NCI-H748 treated with DMSO at 0.1 percent for 48 hours (cell line): ENCODE data around the gene TM9SF1.

Source experiments
- DNase-seq: peaks from one replicate; lab custom pipeline; 2025; lab: John Stamatoyannopoulos, UW

TM9SF1 gene, protein sequence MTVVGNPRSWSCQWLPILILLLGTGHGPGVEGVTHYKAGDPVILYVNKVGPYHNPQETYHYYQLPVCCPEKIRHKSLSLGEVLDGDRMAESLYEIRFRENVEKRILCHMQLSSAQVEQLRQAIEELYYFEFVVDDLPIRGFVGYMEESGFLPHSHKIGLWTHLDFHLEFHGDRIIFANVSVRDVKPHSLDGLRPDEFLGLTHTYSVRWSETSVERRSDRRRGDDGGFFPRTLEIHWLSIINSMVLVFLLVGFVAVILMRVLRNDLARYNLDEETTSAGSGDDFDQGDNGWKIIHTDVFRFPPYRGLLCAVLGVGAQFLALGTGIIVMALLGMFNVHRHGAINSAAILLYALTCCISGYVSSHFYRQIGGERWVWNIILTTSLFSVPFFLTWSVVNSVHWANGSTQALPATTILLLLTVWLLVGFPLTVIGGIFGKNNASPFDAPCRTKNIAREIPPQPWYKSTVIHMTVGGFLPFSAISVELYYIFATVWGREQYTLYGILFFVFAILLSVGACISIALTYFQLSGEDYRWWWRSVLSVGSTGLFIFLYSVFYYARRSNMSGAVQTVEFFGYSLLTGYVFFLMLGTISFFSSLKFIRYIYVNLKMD

DNA sequence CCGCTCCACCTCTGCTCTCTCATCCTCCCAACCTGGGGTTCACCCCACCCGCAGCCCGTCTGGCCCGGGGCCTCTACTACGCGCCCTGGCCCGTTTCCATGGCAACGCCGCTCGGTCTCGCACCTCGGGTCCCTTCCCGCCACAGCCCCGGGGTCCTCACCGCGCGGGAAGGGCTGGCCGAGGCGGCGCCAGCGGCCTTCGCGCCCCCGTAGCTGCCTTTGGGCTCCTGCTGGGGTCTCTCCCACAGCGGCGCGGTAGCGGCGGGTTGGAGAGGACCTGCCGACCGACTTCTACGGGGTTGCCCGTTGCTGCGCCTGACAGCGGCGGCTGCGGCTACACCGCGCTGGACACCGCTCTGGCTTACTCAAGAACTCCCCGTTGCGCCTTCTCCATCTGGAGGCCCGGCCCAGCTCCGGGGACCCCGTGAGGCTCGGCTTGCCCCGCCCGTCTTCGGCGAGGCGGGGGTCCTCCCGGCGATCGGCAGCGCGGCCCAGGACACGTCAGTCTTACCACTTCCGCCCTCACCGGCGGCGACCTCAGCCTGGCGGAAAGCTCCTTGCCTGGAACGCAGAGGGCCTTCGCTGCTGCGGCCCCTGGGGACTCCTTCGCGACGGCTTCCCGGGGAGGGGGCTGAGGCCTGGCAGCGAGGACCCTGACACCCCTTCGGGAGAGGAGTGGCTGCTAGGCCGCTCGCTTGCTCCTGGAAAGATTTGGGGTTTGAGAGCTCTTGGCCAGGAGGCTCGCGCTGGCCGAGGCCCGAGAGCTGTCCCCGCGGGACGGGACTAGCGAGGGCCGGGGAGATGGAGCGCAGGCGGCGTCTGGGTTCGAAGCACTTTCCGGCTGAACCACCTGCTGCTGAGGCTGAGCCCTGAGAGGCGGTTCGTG is at the start of gene TM9SF1:
Gene TM9SF1 (minus strand): TSS at position 256 of the 885 bp plus-strand sequence. CDS start 422 bp downstream, outside the sequence.
- DNase-seq = peak; percentile 25

DNA sequence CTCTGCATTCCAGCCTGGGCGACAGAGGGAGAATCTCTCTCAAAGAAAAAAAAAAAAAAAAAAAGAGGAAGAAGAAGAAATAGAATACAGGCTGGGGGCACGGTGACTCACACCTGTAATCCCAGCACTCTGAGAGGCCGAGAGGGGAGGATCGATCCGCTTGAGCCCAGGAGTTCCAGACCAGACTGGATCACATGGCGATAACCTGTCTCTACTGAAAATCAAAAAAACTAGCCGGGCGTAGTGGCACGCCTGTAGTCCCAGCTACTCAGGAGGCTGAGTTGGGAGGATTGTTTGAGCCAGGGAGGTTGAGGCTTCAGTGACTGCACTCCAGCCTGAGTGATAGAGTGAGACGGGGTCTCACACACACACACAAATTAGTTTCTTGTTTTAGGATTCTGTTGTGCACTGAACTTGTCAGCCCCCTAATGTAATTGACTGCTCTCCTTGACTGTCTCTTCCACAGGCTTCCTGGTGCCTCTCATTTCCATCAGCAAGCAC is 48.1 kb upstream of the TM9SF1 start:
- DNase-seq = no peak

DNA sequence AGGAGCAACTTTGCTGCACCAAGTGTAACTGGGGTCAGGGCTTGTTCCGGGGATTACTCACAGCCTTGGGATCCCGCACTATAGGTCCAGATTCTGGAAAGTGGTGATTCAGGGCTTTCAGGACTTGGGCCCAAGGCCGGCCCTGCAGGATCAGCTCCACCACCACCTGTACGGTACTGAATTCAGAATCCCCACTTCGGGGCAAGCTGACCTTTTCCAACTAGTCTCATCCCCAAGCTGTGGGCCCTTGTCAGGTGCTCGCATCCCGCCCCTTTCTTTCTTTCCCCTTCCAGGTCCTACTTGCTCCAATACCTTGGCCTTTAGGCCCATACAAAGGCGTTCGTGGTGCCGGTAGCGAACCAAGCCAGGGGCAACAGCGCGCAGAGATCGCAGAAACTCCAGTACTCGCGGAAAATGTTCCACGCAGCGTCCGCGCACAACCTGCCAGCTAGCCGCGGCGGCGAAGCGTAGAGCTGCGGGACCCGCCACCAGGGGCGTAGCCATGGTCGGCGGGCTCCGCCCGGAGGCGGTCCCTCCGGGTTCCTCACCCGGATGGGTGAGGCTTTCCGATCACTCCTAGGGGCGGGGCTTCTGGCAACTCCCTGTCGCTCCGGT is 46.7 kb upstream of the TM9SF1 start:
- DNase-seq = peak; percentile 97

DNA sequence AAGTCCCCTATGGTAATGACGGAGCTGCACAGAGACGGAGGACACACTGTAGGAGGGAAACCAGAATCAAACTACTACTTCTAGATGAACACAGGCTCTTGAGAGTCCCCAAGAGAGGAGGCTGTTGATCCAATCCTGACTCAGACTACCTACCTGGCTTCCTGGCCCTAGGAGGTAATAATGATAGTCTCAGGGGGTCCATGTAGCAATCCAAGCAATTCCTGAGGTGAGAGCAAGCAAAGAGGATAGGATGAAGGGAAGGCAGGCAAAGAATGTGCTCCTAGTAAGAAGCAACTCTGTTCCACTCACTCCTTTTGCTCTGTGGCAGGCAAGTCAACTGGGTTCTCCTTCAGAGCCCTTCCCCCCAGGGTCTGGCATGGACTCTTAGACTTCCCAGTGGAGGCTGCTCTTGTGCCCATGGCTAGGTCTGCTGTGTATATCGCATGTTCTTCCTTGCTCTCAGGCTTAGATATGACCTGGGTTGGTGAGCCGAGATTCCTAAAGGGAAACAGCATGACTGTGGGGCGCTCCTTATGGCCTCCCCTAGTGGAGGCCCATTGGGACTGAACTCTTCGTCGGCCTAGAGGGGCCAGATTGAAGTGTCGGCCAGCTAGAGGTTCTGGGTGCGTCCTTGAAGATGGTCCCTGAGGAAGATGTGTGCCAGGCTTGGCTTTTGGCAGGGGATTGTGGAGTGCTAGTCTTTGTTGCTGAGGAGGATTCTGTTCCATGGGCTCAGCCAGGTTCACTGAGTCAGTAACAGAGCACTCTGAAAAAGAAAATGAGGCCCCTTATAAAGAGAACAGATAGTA is 45.1 kb upstream of the TM9SF1 start:
- no peak for DNase-seq

DNA sequence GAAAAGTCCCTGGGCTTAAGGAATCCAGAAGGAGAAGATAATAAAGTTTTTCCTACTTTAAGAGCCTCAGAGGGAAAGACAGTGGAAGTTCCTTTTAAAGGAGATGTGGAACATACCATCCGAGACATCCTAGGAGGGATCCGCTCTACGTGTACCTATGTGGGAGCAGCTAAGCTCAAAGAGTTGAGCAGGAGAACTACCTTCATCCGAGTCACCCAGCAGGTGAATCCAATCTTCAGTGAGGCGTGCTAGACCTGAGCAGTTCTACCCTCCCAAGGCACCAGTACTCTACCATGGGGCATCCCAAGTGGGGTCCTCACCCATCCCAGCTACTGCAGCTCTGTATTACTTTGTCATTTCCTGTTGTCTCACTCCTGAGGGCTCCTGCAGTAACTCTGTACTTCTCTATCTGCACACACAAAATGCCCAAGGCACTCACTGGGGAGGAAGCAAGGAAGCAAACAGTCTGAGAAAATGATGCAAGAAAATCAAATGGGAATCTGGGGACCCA is 43.3 kb upstream of the TM9SF1 start:
- no peak for DNase-seq

DNA sequence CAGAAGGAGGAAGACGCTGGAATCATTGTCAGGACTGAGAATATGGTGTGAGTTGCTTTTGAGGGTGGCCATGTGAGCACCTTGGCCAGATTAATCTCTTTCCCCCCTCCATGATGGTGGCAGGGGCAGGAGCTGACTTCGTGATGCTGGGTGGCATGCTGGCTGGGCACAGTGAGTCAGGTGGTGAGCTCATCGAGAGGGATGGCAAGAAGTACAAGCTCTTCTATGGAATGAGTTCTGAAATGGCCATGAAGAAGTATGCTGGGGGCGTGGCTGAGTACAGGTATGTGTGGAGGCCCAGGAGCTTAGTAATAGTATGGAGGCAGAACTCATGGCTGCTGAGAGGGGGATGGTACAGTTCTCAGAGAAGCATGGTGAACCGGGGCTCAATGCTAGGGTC is 42.9 kb upstream of the TM9SF1 start:
- no peak for DNase-seq

DNA sequence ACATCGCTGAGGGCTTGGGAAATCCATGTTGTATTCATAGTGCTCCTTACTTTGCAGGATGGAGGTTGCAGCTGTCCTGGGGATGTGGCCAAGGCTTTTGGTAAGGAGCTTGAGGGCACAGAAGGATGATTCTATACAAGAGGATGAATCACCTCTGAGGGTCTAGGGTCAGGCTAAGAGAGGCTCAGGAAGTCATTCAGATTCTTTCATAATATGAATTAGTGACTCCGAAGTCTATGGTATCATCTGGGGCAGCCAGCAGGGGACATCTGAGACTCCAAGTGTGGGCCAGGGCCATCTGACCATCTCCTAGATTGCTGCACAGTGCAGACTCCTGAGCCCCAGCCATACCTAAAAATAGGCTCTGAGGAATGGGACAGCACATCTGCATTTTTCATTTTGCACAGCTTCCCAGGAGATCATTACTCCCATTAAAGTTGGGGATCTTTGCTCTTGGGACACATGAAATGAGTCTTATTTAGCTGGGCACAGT is 42.3 kb upstream of the TM9SF1 start:
- DNase-seq = no peak

DNA sequence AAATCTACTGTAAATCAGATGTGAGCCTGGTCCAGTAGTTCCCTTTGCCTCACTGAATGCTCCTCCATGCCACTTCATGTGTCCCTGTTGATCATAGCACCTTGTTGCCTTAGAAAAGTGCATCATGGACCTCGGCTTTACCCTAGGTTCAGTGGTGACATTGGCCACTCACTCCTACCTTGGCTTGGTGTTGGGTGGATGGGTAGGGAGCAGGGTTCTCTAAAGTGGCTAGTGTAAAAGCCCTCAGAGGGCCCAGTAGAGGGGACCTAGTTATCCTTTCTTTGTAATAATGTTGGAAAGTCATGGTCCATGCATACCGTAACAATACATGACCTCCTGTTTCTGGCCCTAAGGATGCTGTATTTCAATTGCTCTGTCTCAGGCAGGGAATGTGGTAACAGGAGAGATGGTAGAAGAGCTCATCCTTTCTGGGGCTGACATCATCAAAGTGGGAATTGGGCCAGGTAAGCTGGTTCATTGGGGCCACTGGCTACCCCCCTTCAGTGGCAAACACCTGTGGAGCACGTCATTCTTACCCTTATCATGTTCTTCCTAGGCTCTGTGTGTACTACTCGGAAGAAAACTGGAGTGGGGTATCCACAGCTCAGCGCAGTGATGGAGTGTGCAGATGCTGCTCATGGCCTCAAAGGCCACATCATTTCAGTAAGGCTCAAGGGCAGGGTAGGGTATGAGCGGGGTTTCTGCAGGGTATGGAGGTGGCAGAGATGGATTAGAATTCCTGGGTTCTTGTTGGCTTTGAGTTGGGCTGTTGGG is 41.6 kb upstream of the TM9SF1 start:
- DNase-seq = no peak

DNA sequence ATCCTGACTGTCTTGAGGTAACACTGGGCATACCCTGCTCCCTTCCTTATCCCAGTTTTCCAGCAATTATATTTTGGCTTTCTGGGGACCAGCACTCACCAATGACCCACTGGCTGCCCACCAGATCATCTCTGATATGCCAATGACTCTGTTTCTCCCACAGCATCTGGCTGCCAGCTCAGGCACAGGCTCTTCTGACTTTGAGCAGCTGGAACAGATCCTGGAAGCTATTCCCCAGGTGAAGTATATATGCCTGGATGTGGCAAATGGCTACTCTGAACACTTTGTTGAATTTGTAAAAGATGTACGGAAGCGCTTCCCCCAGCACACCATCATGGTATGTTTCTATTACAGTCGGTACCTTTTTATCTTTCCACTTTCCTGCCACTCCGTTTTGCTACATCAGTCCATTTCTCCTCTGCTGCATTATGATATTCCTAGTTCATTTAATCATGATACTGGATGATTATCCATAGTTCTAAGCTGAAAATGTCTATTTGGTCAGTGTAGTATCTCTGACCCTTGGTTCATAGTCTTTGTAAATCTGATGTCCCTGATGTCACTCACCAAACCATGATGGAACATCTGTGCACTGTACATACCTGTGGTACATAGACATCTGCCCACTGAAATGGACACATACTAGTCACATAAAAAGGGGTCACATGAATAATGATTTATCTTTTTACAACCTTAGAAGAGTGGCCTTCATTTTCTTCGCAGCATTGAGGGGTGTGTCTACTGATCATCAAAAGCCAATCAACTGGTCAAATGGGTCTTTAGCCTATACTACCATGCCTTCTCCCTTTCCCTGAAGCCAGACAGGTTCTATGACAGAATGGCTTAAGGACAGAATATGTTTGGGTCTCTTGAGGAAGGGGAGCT is 40.8 kb upstream of the TM9SF1 start:
- DNase-seq = no peak

DNA sequence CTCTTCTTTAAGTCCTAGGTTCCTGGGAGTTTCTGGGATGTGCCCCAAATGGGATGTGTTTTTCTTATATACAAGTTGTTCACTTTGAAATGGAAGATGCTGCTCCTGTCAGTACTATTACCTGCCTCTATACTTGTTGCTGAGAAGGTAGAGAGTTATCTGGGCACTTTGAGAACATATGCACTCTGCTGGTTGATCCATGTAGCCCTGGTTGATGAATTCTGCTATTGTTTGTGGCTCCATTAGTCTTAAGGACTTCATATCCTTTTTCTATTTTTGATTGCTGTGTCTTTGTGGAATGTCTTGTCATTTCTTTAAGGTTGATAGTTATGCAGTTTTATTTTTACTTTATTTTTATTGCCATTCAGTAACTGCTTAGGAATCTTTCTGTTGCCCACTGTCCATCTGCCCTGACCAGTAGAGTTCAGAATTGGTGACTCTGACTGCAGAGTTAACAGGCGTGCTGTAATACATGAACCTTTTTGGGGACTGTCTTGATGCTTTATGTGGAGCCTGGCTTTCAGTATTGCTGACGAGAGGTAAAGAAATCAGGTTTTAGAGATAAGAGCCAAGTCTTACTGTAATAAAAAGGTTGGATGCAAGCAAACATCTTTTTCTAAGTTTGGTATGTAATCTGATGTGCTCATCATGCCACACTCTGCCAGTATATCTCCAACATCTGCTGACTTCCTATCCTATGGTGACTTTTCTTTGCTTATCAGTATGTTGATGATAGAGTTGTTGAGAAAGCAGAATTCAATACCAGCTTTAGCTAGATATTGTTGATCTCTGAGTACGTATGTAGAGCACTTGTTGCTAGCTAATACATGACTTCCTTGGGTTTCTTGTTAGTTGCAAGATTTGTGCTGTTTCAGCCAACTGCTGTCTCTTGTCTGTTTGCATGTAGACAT is 39.1 kb upstream of the TM9SF1 start:
- no peak for DNase-seq

DNA sequence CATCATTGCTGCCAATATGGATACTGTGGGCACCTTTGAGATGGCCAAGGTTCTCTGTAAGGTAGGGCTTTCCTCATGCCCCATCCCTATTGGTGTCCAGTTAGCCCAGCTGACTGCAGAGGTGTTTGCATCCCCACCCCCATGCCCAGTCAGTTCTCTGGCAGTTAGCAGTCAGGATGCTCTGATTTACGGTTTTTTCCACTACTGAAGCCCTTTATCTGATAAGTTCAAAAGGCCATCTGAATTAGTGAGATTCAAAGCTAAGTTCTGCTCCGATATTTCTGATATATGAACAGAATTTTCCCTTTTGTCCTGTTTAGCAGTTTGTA is 38.3 kb upstream of the TM9SF1 start:
- no peak for DNase-seq

DNA sequence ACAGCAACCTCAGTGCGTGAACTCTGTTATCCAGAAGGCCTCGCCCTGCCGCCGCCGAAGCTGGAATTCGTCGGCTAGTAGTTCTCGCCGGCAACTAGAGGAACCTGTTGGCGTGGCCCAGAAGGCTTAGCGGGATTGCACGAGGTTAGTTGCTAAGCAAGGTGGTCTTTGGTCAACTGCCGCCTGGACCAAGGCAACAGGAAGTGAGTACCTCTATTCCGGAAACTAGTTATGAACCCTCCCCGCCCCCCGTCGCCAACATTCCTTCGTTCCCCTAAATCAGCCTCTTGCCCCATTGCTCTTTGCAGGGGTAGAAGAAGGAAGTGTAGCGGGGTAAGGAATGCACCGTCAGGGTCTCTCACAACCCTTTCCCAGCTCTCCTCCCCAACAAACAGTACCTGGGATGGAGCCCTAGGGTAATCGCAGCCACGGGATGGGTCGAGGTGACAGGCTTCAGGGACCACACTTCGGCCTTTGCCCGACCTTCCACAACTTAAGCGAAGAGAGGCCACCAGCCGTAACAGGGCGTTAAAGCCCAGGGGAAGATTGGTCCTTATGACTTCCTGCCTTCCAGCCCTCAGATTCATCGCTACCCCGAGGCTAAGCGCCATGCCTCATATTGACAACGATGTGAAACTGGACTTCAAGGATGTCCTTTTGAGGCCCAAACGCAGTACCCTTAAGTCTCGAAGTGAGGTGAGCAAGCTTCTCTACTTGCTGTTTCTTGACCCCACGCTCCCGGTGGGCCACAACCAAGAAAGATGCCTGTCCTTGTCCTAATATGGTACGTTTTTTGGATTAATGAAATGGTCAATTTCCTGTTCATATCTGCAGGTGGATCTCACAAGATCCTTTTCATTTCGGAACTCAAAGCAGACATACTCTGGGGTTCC is 37.6 kb upstream of the TM9SF1 start, which contains the start of gene GMPR2:
Gene GMPR2 (plus strand): TSS at position 285 of the 893 bp plus-strand sequence. CDS start 325 bp downstream, at position 610.
- DNase-seq = no peak

DNA sequence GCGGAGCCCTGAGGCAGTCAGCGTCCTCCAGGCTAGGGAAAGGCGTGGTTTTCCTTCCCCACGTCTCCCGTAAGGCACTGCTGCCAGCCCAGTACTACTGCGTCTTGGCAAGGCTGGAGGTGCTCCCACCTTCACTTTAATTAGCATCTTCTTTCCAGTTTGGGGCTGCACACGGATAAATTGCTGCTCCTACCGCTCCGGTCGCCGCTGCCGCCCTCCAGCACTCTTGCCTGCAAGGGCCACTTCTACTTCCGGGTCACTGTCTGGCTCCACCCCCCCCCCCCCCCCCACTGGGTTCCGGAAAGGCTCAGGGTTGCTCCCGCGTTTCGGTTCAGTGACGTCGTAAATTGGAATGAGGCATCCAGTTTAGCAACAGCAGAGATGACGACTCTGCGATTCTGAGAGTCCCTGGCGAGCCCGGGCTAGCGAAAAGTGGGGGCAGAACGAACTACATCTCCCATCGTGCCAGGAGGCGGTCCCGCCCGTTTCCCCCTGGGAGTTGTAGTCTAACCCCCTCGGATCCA is 36.9 kb upstream of the TM9SF1 start, which contains the start of gene NEDD8:
Gene NEDD8 (minus strand): TSS at position 247 of the 524 bp plus-strand sequence. CDS start 100 bp downstream, at position 147.
- peak; percentile 86 for DNase-seq

DNA sequence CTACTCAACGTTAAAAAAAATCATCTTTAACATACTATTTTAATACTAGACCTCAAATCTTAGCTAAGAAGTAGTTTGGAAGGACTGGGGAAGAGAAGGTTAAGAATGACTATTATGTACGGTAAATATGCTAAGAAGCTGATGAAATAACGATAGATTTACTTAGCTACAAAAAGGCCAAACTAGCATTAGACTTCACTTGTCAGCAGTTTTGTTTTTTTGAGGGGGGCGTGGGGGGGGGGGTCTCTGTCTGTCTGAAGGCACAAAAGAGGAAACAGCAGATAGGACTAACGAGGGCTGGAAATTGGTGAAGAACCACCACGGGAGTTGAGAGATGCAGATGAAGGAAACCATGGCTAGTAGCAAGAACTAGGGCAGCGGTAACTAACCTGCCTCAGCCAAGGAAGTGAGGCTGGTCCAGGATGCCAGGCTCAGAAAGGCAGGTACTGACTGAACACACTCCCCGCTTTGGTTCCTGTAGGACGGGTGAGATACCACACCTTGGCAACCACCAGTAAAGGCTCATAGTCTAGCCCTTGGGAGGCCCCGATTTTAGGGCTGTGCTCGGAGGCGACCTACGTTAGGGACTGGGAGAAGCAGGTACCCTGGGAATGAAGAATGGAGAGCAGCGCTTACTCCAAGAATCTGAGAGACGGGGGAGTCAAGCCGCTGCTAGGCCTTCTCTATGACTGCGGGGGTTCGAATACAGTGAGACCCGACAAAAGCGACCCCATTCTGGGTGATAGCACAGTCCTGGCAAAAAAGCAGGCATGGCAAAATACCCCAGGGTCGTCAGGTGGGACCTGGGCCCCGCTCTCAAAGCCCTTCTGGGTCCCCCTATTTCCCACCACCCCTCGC is 36.3 kb upstream of the TM9SF1 start:
- no peak for DNase-seq

DNA sequence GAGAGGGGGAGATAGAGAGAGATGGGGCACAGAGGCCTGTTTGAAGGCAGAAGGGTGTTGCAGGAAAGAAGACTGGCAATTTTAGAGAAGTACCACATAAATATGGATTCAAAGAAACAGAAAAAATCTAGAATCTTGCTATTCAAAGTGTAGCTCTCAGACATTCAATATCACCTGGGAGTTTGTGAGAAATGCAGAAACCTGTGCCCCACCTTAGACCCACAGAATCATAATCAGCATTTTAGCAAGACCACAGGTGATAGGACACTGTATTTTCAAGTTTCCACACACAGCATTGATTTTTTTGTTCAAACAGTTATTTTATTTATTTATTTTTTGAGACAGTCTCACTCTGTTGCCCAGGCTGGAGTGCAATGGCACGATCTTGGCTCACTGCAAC is 33.7 kb upstream of the TM9SF1 start:
- no peak for DNase-seq
